HepG2 (cell line): Measurements from ENCODE around the gene TUNAR. TPM values are rescaled to one million over a fixed set of nuclear protein-coding genes. Genes with fewer than 3 reads are reported as not detected.

Experiments
- ATAC-seq: fragments of 200-7000 bp; cut with Tn5 transposase; 3 replicates; pipeline ENCODE4 v1.9.1; 2020; ENCODE audit warnings: mild to moderate bottlenecking, moderate library complexity
- BruUV-seq: library from RNA; stranded (reverse); fragments of 400-500 nt; replicated peaks from 2 replicates; lab custom pipeline; 2021; lab: Mats Ljungman, UMichigan
- CTCF ChIA-PET: fragments of 300-600 bp; formaldehyde crosslinking; extraction: SDS; loops from one replicate; lab custom pipeline; 2021; ENCODE audit warnings: low total read pairs, inconsistent platforms, low intra/inter-chr PET ratio; lab: Yijun Ruan, JAX
- POLR2A ChIA-PET: fragments of 350-600 bp; sonication (Branson Sonifier 250); formaldehyde crosslinking; loops from one replicate; lab custom pipeline; 2020; ENCODE audit warnings: antibody characterized with exemption, inconsistent platforms; lab: Yijun Ruan, JAX
- DNase-seq: peaks from one replicate; pipeline ENCODE4 v3.0.0-alpha.2; 2015; ENCODE audit warnings: low spot score
- FAIRE-seq: peaks from 3 replicates; lab custom pipeline; 2011; peaks lifted over from hg19 to GRCh38; lab: Jason Lieb, UNC
- H2AFZ ChIP-seq: one replicate; pipeline ENCODE4 v1.6.1; 2011; ENCODE audit warnings: low read length, inconsistent platforms
- H3K27ac ChIP-seq: fragments of 300-600 bp; 3 replicates; pipeline ENCODE4 v1.8.0; 2011; ENCODE audit warnings: mixed run types, mild to moderate bottlenecking, mixed read lengths, low read length, inconsistent platforms; ENCODE audit not compliant: insufficient read depth; ENCODE audit errors: extremely low read length
- H3K27me3 ChIP-seq, 2 experiments: fragments of 200-600 bp in 1 of 2; 2 replicates in 1 of 2; 3 replicates in 1 of 2; pipeline versions ENCODE4 v1.6.0 to v1.8.0; 2011; ENCODE audit warnings: low read length in 2 of 2, mild to moderate bottlenecking in 2 of 2, moderate library complexity in 2 of 2, inconsistent platforms in 1 of 2; ENCODE audit not compliant: insufficient read depth in 2 of 2, control insufficient read depth in 1 of 2
- H3K36me3 ChIP-seq, 2 experiments: fragments of 200-600 bp in 1 of 2; replicated peaks in 1 of 2; 2 replicates in 1 of 2; 3 replicates in 1 of 2; pipeline versions ENCODE4 v1.5.1 to v1.8.0; 2011; ENCODE audit warnings: low read length in 2 of 2, inconsistent platforms in 1 of 2; ENCODE audit not compliant: insufficient read depth in 2 of 2, control insufficient read depth in 1 of 2
- H3K4me1 ChIP-seq: 2 replicates; pipeline ENCODE4 v1.5.1; 2012; ENCODE audit warnings: low read length, inconsistent platforms; ENCODE audit not compliant: insufficient read depth
- H3K4me2 ChIP-seq: 2 replicates; pipeline ENCODE4 v1.6.0; 2011; ENCODE audit warnings: low read depth, low read length, inconsistent platforms
- H3K4me3 ChIP-seq, 3 experiments: fragments of 200-600 bp in 1 of 3; sonication (generic), shearing (Covaris generic) in 1 of 3; replicated peaks in 1 of 3; 2 replicates each; pipeline ENCODE4 v1.5.1; 2011 to 2016; ENCODE audit warnings: low read length in 3 of 3, inconsistent platforms in 2 of 3, low read depth in 2 of 3, mild to moderate bottlenecking in 2 of 3, control low read depth in 1 of 3, mixed read lengths in 1 of 3; ENCODE audit not compliant: insufficient read depth in 1 of 3
- H3K79me2 ChIP-seq: one replicate; pipeline ENCODE4 v1.6.1; 2011; ENCODE audit warnings: low read length, inconsistent platforms; ENCODE audit not compliant: insufficient read depth
- H3K9ac ChIP-seq: 2 replicates; pipeline ENCODE4 v1.6.0; 2011; ENCODE audit warnings: mild to moderate bottlenecking, low read depth, low read length, inconsistent platforms; ENCODE audit not compliant: insufficient read depth
- H3K9me3 ChIP-seq: 2 replicates; pipeline ENCODE4 v1.5.1; 2012; ENCODE audit warnings: mild to moderate bottlenecking, low read length
- H4K20me1 ChIP-seq: 2 replicates; pipeline ENCODE4 v1.6.0; 2011; ENCODE audit warnings: inconsistent platforms, mild to moderate bottlenecking, low read length, moderate library complexity; ENCODE audit not compliant: insufficient read depth
- DPF2 ChIP-seq: sonication (generic); formaldehyde crosslinking; IDR thresholded peaks from 2 replicates; pipeline ENCODE4 v1.4.0; 2020; ENCODE audit warnings: mild to moderate bottlenecking, low read depth, missing genetic modification reagents, borderline replicate concordance
- ELF4 ChIP-seq: sonication (generic); formaldehyde crosslinking; IDR thresholded peaks from 2 replicates; pipeline ENCODE4 v1.5.0; 2020; ENCODE audit warnings: missing genetic modification reagents, mild to moderate bottlenecking, moderate library complexity, borderline replicate concordance
- KMT2B ChIP-seq: IDR thresholded peaks from 2 replicates; pipeline ENCODE4 v1.6.1; 2016; ENCODE audit warnings: missing genetic modification reagents, missing compliant biosample characterization
- MIXL1 ChIP-seq: IDR thresholded peaks from 2 replicates; pipeline ENCODE4 v1.6.1; 2016
- MTF1 ChIP-seq: sonication (generic); formaldehyde crosslinking; IDR thresholded peaks from 2 replicates; pipeline ENCODE4 v1.5.0; 2020; ENCODE audit warnings: missing genetic modification reagents
- MYC ChIP-seq: sonication (generic); formaldehyde crosslinking; IDR thresholded peaks from 2 replicates; pipeline ENCODE4 v1.9.0; 2021; ENCODE audit warnings: missing genetic modification reagents, borderline replicate concordance
- NR2F1 ChIP-seq, 2 experiments: fragments of 450-650 bp in 1 of 2; formaldehyde crosslinking in 1 of 2; IDR thresholded peaks; 2 replicates each; pipeline versions ENCODE4 v1.5.0 to v1.6.1; 2016 to 2020; ENCODE audit warnings: mild to moderate bottlenecking in 1 of 2, missing compliant biosample characterization in 1 of 2, missing genetic modification reagents in 1 of 2, moderate library complexity in 1 of 2
- NR3C1 ChIP-seq: sonication (generic); formaldehyde crosslinking; IDR thresholded peaks from 2 replicates; pipeline ENCODE4 v1.4.0; 2020; ENCODE audit warnings: missing genetic modification reagents
- SRSF1 ChIP-seq: fragments of 200-400 bp; formaldehyde crosslinking; optimal IDR thresholded peaks from 2 replicates; pipeline ENCODE3; 2017; ENCODE audit warnings: mild to moderate bottlenecking, low read depth, low read length, moderate library complexity
- TRIM24 ChIP-seq: sonication (generic); formaldehyde crosslinking; IDR thresholded peaks from 2 replicates; pipeline ENCODE4 v1.8.0; 2022; ENCODE audit warnings: mild to moderate bottlenecking, missing genetic modification reagents
- XRCC5 ChIP-seq: fragments of 200-400 bp; formaldehyde crosslinking; optimal IDR thresholded peaks from 2 replicates; pipeline ENCODE3; 2017; ENCODE audit warnings: mild to moderate bottlenecking, low read length
- ZNF160 ChIP-seq: sonication (generic); formaldehyde crosslinking; IDR thresholded peaks from 2 replicates; pipeline ENCODE4 v1.8.0; 2022; ENCODE audit warnings: mild to moderate bottlenecking, inconsistent platforms, missing genetic modification reagents
- ZNF274 ChIP-seq: sonication (generic); formaldehyde crosslinking; IDR thresholded peaks from 2 replicates; pipeline ENCODE4 v1.5.1; 2020; ENCODE audit warnings: mild to moderate bottlenecking, missing genetic modification reagents
- ZNF709 ChIP-seq: sonication (generic); formaldehyde crosslinking; IDR thresholded peaks from 2 replicates; pipeline ENCODE4 v1.5.0; 2020; ENCODE audit warnings: mild to moderate bottlenecking, missing genetic modification reagents
- ZNF782 ChIP-seq: sonication (generic); formaldehyde crosslinking; IDR thresholded peaks from 2 replicates; pipeline ENCODE4 v1.4.0; 2020; ENCODE audit warnings: missing genetic modification reagents, mild to moderate bottlenecking, borderline replicate concordance
- WGBS: methylation state at CpG from one replicate; pipeline ENCODE4 v1.1.6; 2017; ENCODE audit warnings: low lambda C conversion rate; 5-methylcytosine and 5-hydroxymethylcytosine counted together
- in situ Hi-C: cut with HindIII; loops from 2 replicates; pipeline ENCODE4 v1.10.0; 2017; ENCODE audit warnings: low pct_unique_long_range_greater_than_20kb; ENCODE audit not compliant: extremely low pct_ligation_motif_present
- intact Hi-C: fragments of 100-400 bp; cut with micrococcal nuclease; formaldehyde crosslinking; loops from one replicate; pipeline ENCODE4 v1.10.0; 2022; ENCODE audit not compliant: unreplicated experiment
- polyA plus RNA-seq, 8 experiments: library from polyadenylated mRNA; depleted of rRNA in 3 of 8; stranded (reverse) in 7 of 8; unstranded in 1 of 8; fragments of >200 nt; fragmentation: Illumina TruSeq in 4 of 8; extraction: Trizol in 4 of 8; gene quantifications; 2 replicates each; pipeline versions ENCODE4 v1.2.1 to v1.2.3, GENCODE V29; 2011 to 2016; ENCODE audit warnings: low read depth in 4 of 8, missing spikeins in 1 of 8, mixed read lengths in 1 of 8; ENCODE audit not compliant: insufficient read depth in 1 of 8
- total RNA-seq, 5 experiments: library from RNA; depleted of rRNA; stranded (reverse); fragments of >200 nt; fragmentation: Illumina TruSeq; extraction: Trizol; gene quantifications; 2 replicates each; pipeline ENCODE4 v1.2.3, GENCODE V29; 2016; ENCODE audit warnings: low read depth in 1 of 5
- TF ChIP-seq, protein P1 (sequence below): IDR thresholded peaks from 2 replicates; pipeline ENCODE4 v1.6.1; 2016
- TF ChIP-seq, protein P2 (sequence below): sonication (generic); formaldehyde crosslinking; IDR thresholded peaks from 2 replicates; pipeline ENCODE4 v1.8.1; 2023; ENCODE audit warnings: missing genetic modification reagents, mild to moderate bottlenecking, borderline replicate concordance

TUNAR gene
- total and polyA plus RNA-seq, 2 of the 13 experiments (the other 11 are each of a cell fraction or from before 2014, with no cell fraction given), result not detected

DNA sequence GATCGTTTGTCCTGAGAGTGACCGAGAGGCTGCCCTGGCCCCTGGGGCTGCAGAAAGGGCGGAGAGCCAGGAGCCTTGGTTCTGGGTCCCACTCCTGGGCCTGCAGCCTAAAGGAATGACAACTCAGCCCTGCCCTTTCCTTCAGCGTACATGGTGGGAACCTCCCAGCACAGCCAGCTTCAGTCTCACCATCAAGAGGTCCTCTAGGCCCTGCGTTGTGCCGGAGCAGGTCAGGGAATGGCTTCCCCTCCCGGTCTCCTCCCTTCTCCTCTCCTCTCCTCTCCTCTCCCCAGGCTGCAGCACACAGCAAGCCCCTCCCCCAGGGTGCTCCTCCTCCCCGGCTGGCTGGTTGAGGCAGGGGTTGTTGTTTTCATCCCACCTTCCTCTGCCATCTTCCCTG lies 44.6 kb upstream of the TUNAR start (continued):
- TF ChIP-seq, protein P1, sequence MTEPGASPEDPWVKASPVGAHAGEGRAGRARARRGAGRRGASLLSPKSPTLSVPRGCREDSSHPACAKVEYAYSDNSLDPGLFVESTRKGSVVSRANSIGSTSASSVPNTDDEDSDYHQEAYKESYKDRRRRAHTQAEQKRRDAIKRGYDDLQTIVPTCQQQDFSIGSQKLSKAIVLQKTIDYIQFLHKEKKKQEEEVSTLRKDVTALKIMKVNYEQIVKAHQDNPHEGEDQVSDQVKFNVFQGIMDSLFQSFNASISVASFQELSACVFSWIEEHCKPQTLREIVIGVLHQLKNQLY (CRISPR knock-in tag), result no peak
- TF ChIP-seq ZNF782 (CRISPR knock-in tag) (no peak), ELF4 (no peak)

DNA sequence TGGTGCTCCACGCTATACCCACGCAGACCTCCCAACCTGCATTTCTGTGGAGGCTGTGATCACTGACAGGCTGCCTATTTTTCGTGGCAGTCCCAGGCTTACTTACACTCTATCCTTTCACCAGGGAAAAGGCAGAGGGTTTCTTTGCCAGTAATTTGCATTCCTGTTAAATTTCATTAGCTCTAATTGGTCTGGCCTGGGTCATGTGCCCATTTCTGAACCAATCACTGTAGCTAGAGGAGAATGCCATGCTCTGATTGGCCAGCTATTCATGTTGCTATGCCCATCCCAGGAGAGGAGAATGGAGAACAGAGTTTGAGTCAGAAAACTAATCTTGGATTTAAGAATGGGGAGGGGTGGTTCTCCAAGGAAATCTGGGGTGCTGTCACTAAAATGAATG lies 43.2 kb upstream of the TUNAR start:
- POLR2A ChIA-PET, result no interaction called here
- Histone ChIP-seq H3K9ac (no peak overlapping the region), H3K4me2 (no peak overlapping the region), H3K36me3 (no peaks in the 10 kb centered on the region), H3K79me2 (no peaks in the 10 kb centered on the region), H3K9me3 (no peaks in the 10 kb centered on the region), H2AFZ (no peak overlapping the region), H3K4me3 (no peak overlapping the region), H3K27ac (no peak overlapping the region), H3K27me3 (peaks cover 0 to 2% of the 10 kb centered on the region in 2 experiments; a peak in 1 of 5 replicates), H4K20me1 (no peaks in the 10 kb centered on the region), H3K4me1 (no peaks in the 10 kb centered on the region)
- CTCF ChIA-PET, result no interaction called here
- TF ChIP-seq MIXL1 (CRISPR knock-in tag) (no peak), MYC (CRISPR knock-in tag) (no peak), NR2F1 (CRISPR knock-in tag; IDR thresholded peaks at IDR 0.05) (no peak), MTF1 (no peak), ZNF274 (CRISPR knock-in tag) (no peak), SRSF1 (no peak), ZNF709 (CRISPR knock-in tag) (no peak), TRIM24 (CRISPR knock-in tag) (no peak), XRCC5 (no peak), ZNF160 (CRISPR knock-in tag) (no peak), NR3C1 (CRISPR knock-in tag) (no peak), KMT2B (CRISPR knock-in tag) (no peak), DPF2 (CRISPR knock-in tag) (no peak)
- TF ChIP-seq, protein P2, sequence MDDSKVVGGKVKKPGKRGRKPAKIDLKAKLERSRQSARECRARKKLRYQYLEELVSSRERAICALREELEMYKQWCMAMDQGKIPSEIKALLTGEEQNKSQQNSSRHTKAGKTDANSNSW (CRISPR knock-in tag), result no peak
- intact Hi-C loops, result no loop called here
- no peak for ATAC-seq
- 49% methylated on average over 3 of the region's 3 CpGs for WGBS
- no TSS peak for BruUV-seq
- no peak for FAIRE-seq
- DNase-seq, result no peak
- in situ Hi-C loops, result no loop called here
